Airway epithelial cell (primary cell): ENCODE measurements around the gene PLPPR2. TPM values are rescaled to one million over a fixed set of nuclear protein-coding genes. Genes with fewer than 3 reads are reported as not detected.

Experiments
- total RNA-seq: library from RNA; depleted of rRNA; stranded (reverse); fragments of >200 nt; gene quantifications from 2 replicates; pipeline ENCODE4 v1.2.3, GENCODE V29; 2015

Gene PLPPR2, protein sequence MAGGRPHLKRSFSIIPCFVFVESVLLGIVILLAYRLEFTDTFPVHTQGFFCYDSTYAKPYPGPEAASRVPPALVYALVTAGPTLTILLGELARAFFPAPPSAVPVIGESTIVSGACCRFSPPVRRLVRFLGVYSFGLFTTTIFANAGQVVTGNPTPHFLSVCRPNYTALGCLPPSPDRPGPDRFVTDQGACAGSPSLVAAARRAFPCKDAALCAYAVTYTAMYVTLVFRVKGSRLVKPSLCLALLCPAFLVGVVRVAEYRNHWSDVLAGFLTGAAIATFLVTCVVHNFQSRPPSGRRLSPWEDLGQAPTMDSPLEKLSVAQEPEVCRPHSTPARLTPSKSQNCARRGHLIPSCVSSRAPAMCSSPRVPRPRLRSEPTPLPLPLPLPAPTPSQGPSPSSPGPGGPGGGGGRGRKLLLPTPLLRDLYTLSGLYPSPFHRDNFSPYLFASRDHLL
- 13.6 TPM in 2 replicates for total RNA-seq

DNA sequence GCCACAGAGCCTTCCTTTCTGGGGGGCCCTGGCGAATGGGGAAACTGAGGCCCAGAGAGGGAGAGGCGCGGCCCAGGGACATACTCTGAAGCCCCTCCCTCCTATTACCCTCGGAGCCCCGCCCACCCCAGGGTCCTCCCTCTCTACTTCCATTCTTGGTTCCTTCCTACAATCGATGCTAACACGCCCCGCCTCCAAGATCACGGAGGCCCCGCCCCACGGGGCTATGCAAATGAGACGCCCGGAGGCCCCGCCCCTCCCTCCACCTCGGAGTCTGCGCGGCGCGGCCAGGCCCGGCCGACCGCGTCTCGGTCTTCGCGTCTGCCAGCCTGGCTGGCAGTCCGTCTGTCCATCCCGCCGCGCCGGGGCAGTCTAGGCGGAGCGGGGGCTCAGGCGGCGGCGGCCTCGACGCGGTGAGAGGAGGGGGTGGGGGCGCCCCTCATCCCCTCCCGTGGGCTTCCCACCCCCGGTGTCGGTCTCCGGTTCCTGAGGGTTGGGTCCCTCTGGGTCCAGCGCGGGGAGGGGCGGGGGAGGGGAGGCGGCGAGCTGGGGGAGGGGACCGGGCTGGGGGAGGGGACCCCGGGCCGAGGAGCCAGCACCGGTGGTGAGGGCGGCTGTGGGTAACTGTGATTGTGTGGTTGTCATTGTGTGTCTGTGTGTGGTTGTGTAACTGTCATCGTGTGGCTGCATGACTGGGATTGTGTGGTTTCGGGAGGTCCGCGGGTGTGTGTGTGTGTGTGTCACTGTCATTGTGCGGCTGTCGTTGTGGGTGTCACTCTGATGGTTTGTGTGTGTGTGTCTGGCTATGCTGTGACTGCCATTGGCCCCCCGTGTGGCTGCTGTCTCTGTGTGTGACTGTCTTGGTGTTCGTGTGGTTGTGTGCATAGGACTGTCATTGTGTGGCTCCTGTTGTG is at the start of gene PLPPR2:
Gene PLPPR2 (plus strand): TSS at position 273 of the 914 bp plus-strand sequence. CDS start 2,242 bp downstream, outside the sequence.

DNA sequence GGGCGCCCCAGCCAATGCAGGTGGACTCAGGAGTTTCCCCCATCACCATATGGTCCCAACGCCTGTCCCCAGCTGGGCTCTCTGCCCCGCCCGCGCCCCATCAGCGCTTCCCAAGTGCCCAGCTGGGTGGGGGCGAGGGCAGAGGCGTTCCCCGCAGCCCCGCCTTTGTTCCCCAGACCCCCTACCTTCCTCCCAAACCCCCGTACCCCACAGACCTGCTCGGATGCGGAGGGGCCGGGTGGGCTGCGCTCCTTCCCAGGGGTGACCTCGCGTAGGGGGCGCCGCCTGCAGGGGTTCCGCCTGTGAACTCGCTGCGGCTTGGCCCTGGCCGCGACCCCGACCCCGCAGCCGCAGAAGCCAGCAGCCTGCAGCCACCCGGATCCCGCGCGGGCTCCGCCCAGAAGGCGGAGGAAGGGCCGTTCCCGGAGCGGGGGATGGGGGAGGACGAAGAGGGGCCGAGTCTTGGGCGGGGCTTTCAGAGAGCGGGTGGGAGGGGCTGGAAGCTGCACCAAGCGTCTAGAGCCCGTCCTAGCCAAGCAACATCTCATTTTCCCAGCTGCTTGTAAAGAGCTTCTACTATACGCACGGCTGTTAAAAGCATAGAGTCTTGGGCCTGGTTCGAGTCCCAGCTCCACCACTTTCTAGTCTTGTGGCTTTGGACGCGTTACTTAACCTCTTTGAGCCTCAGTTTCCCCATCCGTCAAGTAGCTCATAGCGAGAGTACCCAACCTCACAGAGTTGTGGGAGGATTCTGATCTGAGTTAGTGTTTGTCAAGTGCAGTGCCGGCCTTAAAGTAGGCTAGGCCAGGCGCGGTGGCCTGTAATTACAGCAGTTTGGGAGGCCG is 15.8 kb upstream of the PLPPR2 start, which contains the start of gene RAB3D:
Gene RAB3D (minus strand): TSS at position 404 of the 845 bp plus-strand sequence. CDS start 2,258 bp downstream, outside the sequence.

DNA sequence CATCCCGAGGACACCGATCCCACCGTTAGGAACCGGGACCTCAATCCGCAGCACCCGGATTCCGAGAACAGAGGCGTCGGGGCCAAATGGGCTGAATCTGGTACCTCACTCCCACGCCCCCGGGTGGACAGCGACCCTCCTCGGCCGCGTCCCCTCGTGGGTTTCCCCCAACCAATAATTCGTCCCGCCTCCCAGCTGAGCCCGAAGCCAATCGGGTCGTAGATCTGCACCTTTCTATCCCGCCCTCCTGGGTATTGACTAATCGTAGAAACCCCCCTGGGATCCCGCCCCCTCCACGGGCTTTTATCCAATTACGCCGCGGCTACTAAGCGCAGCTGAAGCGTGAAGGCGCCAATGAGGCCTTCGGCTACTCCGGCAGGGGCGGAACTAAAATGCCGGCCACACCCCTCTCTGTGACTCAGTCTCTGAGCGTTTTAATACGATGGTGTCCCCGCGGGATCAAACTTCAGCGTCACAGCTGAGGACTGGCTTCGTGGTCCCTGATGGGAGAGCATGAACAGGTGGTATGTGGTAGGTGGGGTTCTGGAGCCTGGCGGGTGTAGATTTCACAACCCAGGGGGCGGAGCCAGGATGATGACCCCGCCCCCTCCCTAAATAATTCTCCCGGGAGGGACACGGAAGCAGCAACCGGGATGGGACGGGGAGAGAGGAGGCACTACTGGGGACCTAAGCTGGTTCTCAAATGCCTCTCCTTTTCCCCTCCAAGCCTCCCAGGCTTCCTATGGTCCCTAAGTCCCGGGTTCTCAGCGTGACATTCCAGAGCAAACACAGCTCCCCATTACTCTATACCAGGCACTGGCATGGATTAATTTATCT is 8.9 kb upstream of the PLPPR2 start, which contains the start of the genes CCDC159 and TMEM205:
Gene CCDC159 (plus strand): TSS at position 416 of the 837 bp plus-strand sequence. CDS start 88 bp downstream, at position 504.
Gene TMEM205 (minus strand): TSS at position 165 of the 837 bp plus-strand sequence. CDS start 649 bp downstream, outside the sequence.

DNA sequence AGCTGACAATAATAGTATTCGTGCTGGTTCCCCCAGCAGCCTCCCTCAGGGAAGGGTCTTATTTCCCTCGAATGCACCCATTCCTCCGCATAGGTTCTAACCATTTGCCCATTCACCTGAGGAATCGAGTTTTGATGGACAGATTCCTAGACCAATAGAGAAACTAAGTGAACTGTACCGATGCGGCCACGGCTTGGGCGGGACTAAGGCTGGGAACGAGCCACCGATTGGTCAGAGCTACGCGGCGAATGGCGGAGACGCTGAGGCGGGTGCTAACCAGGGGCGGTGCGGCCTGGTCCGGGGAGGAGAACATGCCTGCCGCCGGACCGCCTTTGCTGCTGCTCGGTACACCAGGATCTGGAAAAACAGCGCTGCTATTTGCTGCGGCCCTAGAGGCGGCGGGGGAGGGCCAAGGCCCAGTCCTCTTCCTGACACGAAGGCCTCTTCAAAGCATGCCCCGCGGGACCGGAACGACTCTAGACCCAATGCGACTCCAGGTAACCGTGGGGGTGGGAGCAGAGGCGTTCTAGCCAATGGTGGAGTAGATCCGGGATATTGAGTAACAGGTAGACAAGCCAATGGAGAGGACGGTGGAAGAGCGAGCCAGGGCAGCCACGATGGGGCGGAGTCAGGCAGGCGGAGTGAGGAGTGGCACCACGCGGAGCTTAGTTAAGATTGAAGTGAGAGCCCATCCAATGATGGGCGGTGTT is 19.4 kb downstream of the PLPPR2 start, which contains the start of gene SWSAP1:
Gene SWSAP1 (plus strand): TSS at position 234 of the 710 bp plus-strand sequence. CDS start 15 bp downstream, at position 249.

Other genes with a start within 250 kb of the PLPPR2 start
- gene SPC24, start 199.7 kb upstream of the PLPPR2 start, total RNA-seq, result 31.2 and 40.9 TPM in 2 replicates
- gene KANK2, start 157.9 kb upstream of the PLPPR2 start, total RNA-seq, result 24.9 and 25.2 TPM in 2 replicates
- not detected in 2 replicates for gene ANGPTL8, start 115.8 kb upstream of the PLPPR2 start, total RNA-seq
- 33.5 and 39.3 TPM in 2 replicates for gene DOCK6, start 92.9 kb upstream of the PLPPR2 start, total RNA-seq
- gene TSPAN16, start 59.3 kb upstream of the PLPPR2 start, total RNA-seq, result not detected in 2 replicates
- gene RAB3D, start 15.8 kb upstream of the PLPPR2 start, total RNA-seq, result 58.9 and 77.6 TPM in 2 replicates
- 161 and 202 TPM in 2 replicates for gene TMEM205, start 9.2 kb upstream of the PLPPR2 start, total RNA-seq
- 7.8 and 8.7 TPM in 2 replicates for gene CCDC159, start 8.9 kb upstream of the PLPPR2 start, total RNA-seq
- gene SWSAP1, start 19.2 kb downstream of the PLPPR2 start, total RNA-seq, result 2.5 and 4.3 TPM in 2 replicates
- 0.79 and 1.4 TPM in 2 replicates for gene EPOR, start 28.9 kb downstream of the PLPPR2 start, total RNA-seq
- not detected in 2 replicates for gene RGL3, start 63.9 kb downstream of the PLPPR2 start, total RNA-seq
- gene ODAD3, start 79.7 kb downstream of the PLPPR2 start, total RNA-seq, result 0.14 TPM in 1 of 2 replicates, not detected in the other
- gene PRKCSH, start 80.2 kb downstream of the PLPPR2 start, total RNA-seq, result 140 and 183 TPM in 2 replicates
- not detected in 2 replicates for gene ELAVL3, start 125.6 kb downstream of the PLPPR2 start, total RNA-seq
- gene ZNF653, start 150.4 kb downstream of the PLPPR2 start, total RNA-seq, result 3.9 and 6.2 TPM in 2 replicates
- gene ECSIT, start 173.7 kb downstream of the PLPPR2 start, total RNA-seq, result 41.3 and 44.0 TPM in 2 replicates
- gene CNN1, start 183.4 kb downstream of the PLPPR2 start, total RNA-seq, result 0.19 and 0.21 TPM in 2 replicates
- 57.1 and 59.6 TPM in 2 replicates for gene ELOF1, start 203.8 kb downstream of the PLPPR2 start, total RNA-seq
- gene ACP5, start 222.2 kb downstream of the PLPPR2 start, total RNA-seq, result 12.5 and 13.6 TPM in 2 replicates
- 7.1 and 9.6 TPM in 2 replicates for gene ZNF627, start 242.1 kb downstream of the PLPPR2 start, total RNA-seq